T-helper 2 cell treated with Interferon-gamma antibody and Interleukin-4, amounts not matched to agents 5 μg/mL and 100 μg/mL, for 36 hours (primary cell): ENCODE results near the gene MYO9B.

Source experiments
- DNase-seq: peaks from one replicate; pipeline ENCODE4 v3.0.0; 2021; ENCODE audit warnings: low spot score
- H3K27ac Mint-ChIP-seq: one replicate; pipeline ENCODE4 v1.8.0; 2021; ENCODE audit warnings: mild to moderate bottlenecking, mixed read lengths
- H3K27me3 Mint-ChIP-seq: one replicate; pipeline ENCODE4 v1.8.0; 2021; ENCODE audit warnings: low read depth, mixed read lengths
- H3K36me3 Mint-ChIP-seq: one replicate; pipeline ENCODE4 v1.8.0; 2021; ENCODE audit warnings: low read depth, mixed read lengths
- H3K4me1 Mint-ChIP-seq: one replicate; pipeline ENCODE4 v1.8.0; 2021; ENCODE audit warnings: low read depth, mixed read lengths
- H3K4me3 Mint-ChIP-seq: one replicate; pipeline ENCODE4 v1.8.0; 2022; ENCODE audit warnings: mild to moderate bottlenecking, moderate library complexity, mixed read lengths
- H3K9me3 Mint-ChIP-seq: one replicate; pipeline ENCODE4 v1.8.0; 2021; ENCODE audit warnings: mixed read lengths

MYO9B gene

DNA sequence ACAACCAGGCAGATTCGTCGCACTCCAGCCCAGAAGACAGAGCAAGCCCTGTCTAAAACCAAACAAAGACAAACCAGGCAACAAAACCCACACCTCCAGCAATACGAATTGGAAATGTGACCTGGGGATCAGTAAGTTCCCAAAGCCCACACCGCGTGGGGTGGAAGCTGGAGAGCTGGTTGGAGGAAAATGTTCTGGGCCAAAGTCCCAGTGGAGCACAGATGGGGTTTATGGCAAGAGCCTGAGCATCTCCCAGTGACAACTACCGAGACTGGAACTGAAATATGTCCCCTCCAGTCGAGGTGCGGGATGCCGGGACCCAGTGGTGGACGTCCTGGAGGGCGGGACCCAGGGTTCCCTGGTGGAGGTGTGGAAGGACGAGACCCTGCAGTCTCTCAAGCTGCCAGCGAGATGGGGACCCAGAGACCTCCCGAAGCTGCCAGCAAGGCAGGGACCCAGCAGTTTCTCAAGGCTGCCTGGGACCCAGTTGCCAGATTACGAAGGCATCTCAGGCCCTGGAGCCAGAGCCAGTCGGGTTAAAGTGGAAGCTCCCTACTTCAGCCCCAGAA, 26.6 kb upstream of the MYO9B start:
- no peak overlapping the region for H3K27ac Mint-ChIP-seq
- no peaks in the 10 kb centered on the region for H3K27me3 Mint-ChIP-seq
- no peak for DNase-seq
- no peaks in the 10 kb centered on the region for H3K9me3 Mint-ChIP-seq
- no peak overlapping the region for H3K4me3 Mint-ChIP-seq
- no peaks in the 10 kb centered on the region for H3K4me1 Mint-ChIP-seq
- peaks cover 29% of the 10 kb centered on the region for H3K36me3 Mint-ChIP-seq

DNA sequence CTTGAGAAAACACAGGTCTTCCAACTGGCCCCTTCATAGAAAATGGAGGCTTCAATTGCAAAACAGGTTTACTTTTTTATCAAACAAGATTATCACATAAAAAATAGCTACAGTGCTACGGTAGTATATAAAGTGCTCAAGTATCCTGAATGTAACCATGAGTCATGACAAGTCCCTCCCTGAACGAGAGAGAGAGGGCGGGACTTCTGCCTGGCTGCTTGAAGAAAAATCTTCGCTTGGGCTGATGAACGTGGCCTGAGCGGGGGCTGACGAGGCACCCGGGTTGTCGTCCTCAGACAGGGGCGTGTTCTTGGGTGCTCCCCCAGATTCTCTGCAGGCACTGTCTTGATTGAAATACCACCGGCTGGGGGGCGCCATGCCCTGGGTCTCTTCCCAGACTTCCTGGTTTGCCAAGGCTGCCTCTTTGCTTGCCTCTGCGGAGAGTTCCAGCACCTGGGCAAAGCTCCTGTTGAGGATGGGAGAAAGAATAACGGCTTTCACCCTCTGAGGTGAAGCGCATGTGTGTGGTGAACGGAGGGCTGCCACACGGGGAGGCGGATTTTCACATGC, 25.8 kb upstream of the MYO9B start:
- Mint-ChIP-seq H3K9me3 (no peaks in the 10 kb centered on the region), H3K36me3 (peaks cover 33% of the 10 kb centered on the region), H3K4me1 (no peaks in the 10 kb centered on the region), H3K27me3 (no peaks in the 10 kb centered on the region), H3K27ac (no peak overlapping the region), H3K4me3 (no peak overlapping the region)
- DNase-seq: no peak

DNA sequence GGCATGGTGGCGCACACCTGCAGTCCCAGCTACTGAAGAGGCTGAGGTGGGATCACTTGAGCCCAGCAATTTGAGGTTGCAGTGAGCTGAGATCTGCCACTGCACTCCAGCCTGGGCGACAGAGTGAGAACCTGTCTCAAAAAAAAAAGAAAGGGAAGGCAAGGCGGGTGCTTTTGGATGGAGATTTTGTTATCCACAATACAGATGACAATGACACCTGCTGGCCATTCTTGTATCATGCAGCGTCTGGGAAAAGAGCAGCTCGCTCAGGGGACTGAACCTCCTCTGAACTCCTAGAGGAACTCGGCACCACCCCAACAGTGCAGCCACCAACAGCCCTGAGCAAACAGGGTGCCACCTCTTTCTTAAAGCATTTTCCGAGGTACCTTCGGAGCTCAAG, 23.1 kb upstream of the MYO9B start:
- no peaks in the 10 kb centered on the region for H3K9me3 Mint-ChIP-seq
- DNase-seq: no peak
- peaks cover 38% of the 10 kb centered on the region for H3K36me3 Mint-ChIP-seq
- no peaks in the 10 kb centered on the region for H3K27me3 Mint-ChIP-seq
- H3K27ac Mint-ChIP-seq: no peak overlapping the region
- no peaks in the 10 kb centered on the region for H3K4me1 Mint-ChIP-seq
- no peak overlapping the region for H3K4me3 Mint-ChIP-seq

DNA sequence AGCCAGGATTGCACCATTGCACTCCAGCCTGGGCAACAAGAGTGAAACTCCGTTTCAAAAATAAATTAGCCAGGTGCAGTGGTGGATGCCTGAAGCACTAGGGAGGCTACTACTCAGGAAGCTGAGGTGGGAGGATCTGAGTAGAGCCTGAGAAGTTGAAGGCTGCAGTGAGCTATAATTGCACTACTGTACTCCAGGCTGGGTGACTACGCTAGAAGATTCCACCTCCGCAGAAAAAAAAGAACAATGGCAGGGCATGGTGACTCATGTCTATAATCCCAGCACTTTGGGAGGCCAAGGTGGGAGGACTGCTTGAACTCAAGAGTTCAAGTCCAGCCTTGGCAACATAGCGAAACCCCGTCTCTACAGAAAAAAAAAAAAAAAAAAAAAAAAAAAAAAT, 20.8 kb upstream of the MYO9B start:
- H3K4me3 Mint-ChIP-seq: no peak overlapping the region
- H3K27ac Mint-ChIP-seq: no peak overlapping the region
- peaks cover 51% of the 10 kb centered on the region for H3K36me3 Mint-ChIP-seq
- H3K9me3 Mint-ChIP-seq: no peaks in the 10 kb centered on the region
- no peaks in the 10 kb centered on the region for H3K27me3 Mint-ChIP-seq
- no peaks in the 10 kb centered on the region for H3K4me1 Mint-ChIP-seq
- no peak for DNase-seq

DNA sequence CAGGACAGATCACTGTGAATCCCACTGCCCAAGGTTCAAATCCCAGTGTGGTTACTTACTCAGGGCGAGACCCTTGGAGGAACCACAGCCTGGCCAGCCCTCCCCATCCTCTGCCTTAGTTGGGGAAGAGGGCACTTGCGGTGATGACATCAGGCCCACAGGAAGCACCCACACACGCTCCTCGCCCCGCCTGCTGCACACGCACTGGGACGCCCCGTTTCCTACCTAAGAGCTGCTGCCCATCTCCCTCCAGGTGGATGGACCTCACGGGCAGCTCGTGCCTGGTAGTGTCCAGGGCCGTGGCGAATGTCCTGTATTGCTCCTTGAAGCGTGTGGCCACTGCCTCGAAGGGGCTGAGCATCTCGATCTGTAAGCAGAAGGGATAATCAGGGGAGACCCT, 19.9 kb upstream of the MYO9B start:
- Mint-ChIP-seq H3K4me1 (no peaks in the 10 kb centered on the region), H3K9me3 (no peaks in the 10 kb centered on the region), H3K27ac (no peak overlapping the region), H3K27me3 (no peaks in the 10 kb centered on the region), H3K4me3 (no peak overlapping the region), H3K36me3 (peaks cover 49% of the 10 kb centered on the region)
- no peak for DNase-seq

DNA sequence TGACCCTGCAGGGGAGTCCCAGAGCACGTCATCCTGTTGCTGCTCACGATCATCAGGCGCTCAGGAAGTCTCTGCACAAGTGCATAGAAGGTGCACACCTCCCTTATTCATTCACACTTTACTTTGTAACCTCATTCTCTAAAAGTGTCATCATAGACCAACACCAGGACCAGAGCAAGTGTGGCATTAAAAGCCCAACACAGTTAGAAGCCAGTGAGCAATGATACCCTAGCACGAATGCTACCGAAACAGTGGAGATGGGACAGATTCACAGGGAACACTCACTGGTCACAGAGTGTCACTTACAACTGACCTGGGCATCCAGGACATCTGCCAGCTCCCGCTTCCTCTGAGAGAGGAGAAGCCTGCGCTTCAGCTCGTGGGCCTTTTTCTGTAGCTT, 17.3 kb upstream of the MYO9B start:
- no peaks in the 10 kb centered on the region for H3K27me3 Mint-ChIP-seq
- H3K4me3 Mint-ChIP-seq: no peak overlapping the region
- no peak for DNase-seq
- no peaks in the 10 kb centered on the region for H3K9me3 Mint-ChIP-seq
- H3K27ac Mint-ChIP-seq: no peak overlapping the region
- H3K4me1 Mint-ChIP-seq: no peaks in the 10 kb centered on the region
- H3K36me3 Mint-ChIP-seq: peaks cover 44% of the 10 kb centered on the region

DNA sequence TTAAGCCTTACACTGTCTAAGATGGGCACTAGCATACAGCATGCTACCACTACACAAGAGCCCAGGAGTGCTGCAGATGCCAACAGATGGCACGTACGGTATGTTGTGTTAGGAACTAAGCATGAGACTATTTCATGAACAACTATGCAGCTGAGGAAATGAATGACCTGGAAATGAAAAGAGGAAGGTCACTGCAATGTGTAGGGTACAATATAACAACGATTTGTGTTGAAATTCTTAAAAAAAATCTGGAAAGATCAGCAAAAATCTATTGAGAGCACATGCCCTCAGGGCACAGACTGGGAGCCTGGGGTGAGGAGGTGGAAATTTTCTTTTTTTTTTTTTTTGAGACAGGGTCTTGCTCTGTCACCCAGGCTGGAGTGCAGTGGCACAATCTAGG, 14.8 kb upstream of the MYO9B start:
- peaks cover 3% of the 10 kb centered on the region for H3K9me3 Mint-ChIP-seq
- no peak overlapping the region for H3K4me3 Mint-ChIP-seq
- no peaks in the 10 kb centered on the region for H3K27me3 Mint-ChIP-seq
- no peak overlapping the region for H3K27ac Mint-ChIP-seq
- peaks cover 15% of the 10 kb centered on the region for H3K4me1 Mint-ChIP-seq
- H3K36me3 Mint-ChIP-seq: peaks cover 58% of the 10 kb centered on the region
- no peak for DNase-seq

DNA sequence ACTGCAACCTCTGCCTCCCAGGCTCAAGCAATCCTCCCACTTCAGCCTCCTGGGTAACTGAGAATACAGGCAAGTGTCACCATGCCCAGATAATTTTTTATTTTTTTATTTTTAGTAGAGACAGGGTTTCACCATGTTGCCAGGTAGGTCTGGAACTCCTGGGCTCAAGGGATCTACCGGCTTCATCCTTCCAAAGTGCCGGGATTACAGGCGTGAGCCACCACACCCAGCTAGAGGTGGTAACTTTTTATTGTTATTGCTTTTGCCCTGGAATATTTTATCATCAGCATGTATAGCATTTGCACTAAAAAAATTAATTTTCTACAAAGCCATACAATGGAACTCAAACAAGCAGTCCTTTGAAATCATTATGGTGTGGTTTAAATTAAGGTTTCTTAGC, 14.4 kb upstream of the MYO9B start:
- Mint-ChIP-seq H3K27me3 (no peaks in the 10 kb centered on the region), H3K36me3 (peaks cover 55% of the 10 kb centered on the region), H3K9me3 (peaks cover 3% of the 10 kb centered on the region), H3K4me3 (no peak overlapping the region), H3K4me1 (peaks cover 15% of the 10 kb centered on the region), H3K27ac (no peak overlapping the region)
- no peak for DNase-seq

DNA sequence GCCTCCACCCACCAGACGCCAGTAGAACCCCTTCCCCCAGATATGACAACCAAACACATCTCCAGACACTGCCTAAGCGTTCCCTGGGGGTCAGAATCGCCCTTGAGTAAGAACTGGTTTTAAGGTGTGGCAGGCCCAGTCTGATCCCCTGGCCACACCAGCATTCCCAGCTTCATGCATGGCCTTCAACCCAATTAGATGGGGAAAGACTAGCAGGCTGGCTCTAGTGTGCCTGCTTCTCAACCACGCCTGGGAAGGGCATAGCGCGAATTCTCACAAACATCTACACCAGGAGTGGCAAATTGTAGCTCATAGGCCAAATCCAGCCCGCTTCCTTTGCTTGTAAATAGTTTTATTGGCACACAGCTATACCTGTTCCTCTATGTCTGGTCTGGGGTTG, 13.9 kb upstream of the MYO9B start:
- Mint-ChIP-seq H3K36me3 (peaks cover 58% of the 10 kb centered on the region), H3K9me3 (peaks cover 3% of the 10 kb centered on the region), H3K4me1 (peaks cover 15% of the 10 kb centered on the region), H3K27me3 (no peaks in the 10 kb centered on the region), H3K4me3 (no peak overlapping the region), H3K27ac (no peak overlapping the region)
- no peak for DNase-seq

DNA sequence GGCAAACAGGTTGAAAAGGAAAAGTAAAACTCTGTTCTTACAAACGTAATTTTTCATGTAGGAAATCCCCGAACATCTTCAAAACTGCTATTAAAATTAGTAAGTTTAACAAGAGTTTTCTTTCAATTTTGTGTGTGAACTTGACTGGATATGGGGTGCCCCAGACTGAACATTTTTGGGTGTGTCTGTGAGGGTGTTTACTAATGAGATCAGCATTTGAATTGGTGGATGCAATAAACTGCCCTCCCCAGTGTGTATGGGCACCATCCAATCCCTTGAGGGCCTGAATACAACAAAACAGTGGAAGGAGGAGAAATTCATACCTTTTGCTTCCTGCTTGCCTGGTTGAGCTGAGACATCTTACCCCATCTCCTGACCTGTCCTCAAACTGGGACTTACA, 12.1 kb upstream of the MYO9B start:
- H3K27ac Mint-ChIP-seq: peak overlapping the region; percentile 49
- H3K36me3 Mint-ChIP-seq: peaks cover 62% of the 10 kb centered on the region
- peaks cover 3% of the 10 kb centered on the region for H3K9me3 Mint-ChIP-seq
- H3K4me3 Mint-ChIP-seq: no peak overlapping the region
- no peak for DNase-seq
- H3K4me1 Mint-ChIP-seq: peaks cover 22% of the 10 kb centered on the region
- H3K27me3 Mint-ChIP-seq: no peaks in the 10 kb centered on the region

DNA sequence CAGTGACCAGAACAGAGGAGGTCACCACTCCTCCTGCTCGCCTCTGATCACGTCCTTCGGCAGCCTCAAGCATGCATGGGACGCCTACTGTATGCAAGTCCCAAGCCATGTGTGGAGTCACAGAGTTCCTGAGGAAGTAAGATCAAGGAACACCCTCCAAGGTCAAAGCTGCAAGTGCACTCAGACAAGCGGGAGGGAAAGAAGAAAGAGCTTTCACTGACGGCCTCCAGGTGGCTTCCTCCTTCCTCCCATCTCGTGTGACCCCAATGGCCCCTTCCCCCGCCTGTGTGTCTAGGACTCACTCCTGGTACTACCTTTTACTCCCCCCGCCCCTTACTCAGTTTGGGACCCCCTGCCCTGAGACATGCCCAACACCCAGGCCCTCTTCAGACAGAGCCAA, 6.4 kb upstream of the MYO9B start:
- Mint-ChIP-seq H3K4me1 (peaks cover 29% of the 10 kb centered on the region), H3K9me3 (peaks cover 2% of the 10 kb centered on the region), H3K27me3 (no peaks in the 10 kb centered on the region), H3K4me3 (no peak overlapping the region), H3K27ac (no peak overlapping the region), H3K36me3 (peaks cover 59% of the 10 kb centered on the region)
- no peak for DNase-seq

DNA sequence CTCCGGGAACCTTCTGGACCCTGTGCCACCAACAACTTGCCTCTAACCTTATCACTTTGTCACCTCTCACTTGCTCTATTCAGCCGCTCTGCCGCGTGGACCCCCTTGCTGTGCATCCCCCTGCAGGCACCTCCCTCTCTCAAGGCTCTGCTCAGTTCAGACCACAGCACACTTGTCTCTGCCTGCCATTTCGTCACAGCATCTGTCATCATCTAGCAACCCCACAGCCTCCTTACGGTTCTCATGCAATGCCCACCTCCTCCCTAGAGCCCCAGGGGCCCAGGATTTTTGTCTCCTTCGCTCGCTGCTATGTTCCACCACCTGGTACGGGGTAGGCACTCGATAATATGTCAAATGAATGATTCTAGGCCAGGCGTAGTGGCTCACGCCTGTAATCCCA, 5.2 kb upstream of the MYO9B start:
- no peak for DNase-seq
- Mint-ChIP-seq H3K36me3 (peaks cover 55% of the 10 kb centered on the region), H3K27ac (no peak overlapping the region), H3K9me3 (no peaks in the 10 kb centered on the region), H3K27me3 (no peaks in the 10 kb centered on the region), H3K4me3 (no peak overlapping the region), H3K4me1 (peaks cover 19% of the 10 kb centered on the region)

DNA sequence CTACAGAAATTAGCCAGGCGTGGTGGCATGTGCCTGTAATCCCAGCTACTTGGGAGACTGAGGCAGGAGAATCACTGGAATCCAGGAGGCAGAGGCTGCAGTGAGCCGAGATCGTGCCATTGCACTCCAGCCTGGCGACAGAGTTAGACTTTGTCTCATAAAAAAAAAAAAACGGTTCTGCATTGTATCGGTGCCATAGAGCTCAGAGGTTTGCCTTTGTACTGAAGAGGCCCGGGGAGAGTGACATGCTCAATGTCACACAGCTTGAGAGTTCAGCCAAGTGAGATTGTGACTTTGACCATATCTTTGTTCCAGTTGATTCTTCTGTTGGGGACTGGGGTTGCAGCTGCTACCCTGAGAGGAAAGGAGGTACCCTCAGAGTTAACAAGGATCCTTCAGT, 4.7 kb upstream of the MYO9B start:
- H3K9me3 Mint-ChIP-seq: no peaks in the 10 kb centered on the region

DNA sequence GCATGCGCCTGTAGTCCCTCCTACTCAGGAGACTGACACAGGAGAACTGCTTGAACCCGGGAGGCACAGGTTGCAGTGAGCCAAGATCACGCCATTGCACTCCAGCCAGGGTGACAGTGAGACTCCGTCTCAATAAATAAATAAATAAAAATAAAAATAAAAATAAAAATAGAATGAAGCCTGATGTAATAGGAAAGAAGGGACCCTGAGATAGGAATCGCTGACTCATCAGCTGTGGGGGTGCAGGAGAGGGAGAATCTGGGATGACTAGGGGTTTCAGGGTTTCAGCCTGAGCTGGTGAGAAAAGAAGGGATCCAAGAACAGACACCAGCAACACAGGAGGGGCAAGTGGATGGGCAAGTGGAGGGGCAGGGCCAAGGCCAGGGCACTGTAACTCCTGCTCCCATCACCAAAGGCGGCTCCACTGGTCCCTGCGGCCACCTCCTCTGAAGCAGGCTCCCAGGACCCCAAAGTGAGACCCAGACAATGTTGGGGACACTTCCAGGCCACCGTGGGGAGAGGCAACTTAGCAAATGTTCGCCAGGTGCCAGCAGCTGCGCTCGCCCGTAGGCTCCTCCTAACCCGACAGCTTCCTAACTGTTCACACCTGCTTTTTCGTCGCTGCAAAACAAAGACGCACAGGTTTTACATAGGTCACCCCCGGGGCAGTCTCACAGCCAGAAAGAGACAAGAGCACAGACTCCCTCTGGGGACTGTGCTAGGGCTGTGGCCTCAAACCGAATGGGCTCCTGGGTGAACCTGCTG, 1.5 kb upstream of the MYO9B start:
- no peaks in the 10 kb centered on the region for H3K9me3 Mint-ChIP-seq
- DNase-seq: no peak
- peak overlapping the region; percentile 99 for H3K27ac Mint-ChIP-seq
- H3K36me3 Mint-ChIP-seq: peaks cover 46% of the 10 kb centered on the region
- no peaks in the 10 kb centered on the region for H3K27me3 Mint-ChIP-seq
- H3K4me3 Mint-ChIP-seq: peak overlapping the region; percentile 100
- peaks cover 24% of the 10 kb centered on the region for H3K4me1 Mint-ChIP-seq

More for the DNA sequence above, 4.7 kb upstream of the MYO9B start:
- Mint-ChIP-seq H3K4me1 (peaks cover 19% of the 10 kb centered on the region), H3K4me3 (no peak overlapping the region), H3K27ac (no peak overlapping the region), H3K27me3 (no peaks in the 10 kb centered on the region), H3K36me3 (peaks cover 56% of the 10 kb centered on the region)
- no peak for DNase-seq
